Hindlimb muscle (tissue), 1 donor: ENCODE data around the gene SFTPA2. TPM values are rescaled to one million over a fixed set of nuclear protein-coding genes. Genes with fewer than 3 reads are reported as not detected.
"Not testable (repeated sequence)": the region's sequence is repeated elsewhere in the genome, so short reads cannot be mapped to it uniquely, and the experiment has no call there.

Source experiments
- DNase-seq: peaks from one replicate; pipeline ENCODE4 v3.0.0-alpha.2; 2013
- polyA plus RNA-seq: library from polyadenylated mRNA; unstranded; fragments of 120-200 nt; gene quantifications from one replicate; pipeline ENCODE4 v1.2.1, GENCODE V29; 2013; ENCODE audit not compliant: insufficient read length

Gene SFTPA2
- polyA plus RNA-seq = 0.26 TPM

GRCh38 chr10:79560160-79560709, at the start of gene SFTPA2:
TSS of gene SFTPA2 (minus strand) at chr10:79560407. CDS start at chr10:79559483, 924 bp downstream.
- DNase-seq = no peak

GRCh38 chr10:79608505-79609375, 48.5 kb upstream of the SFTPA2 start:
- no peak for DNase-seq

- no peak for DNase-seq
Observed at GRCh38 chr10:79605308-79605707, 45.1 kb upstream of the SFTPA2 start.

GRCh38 chr10:79604294-79604693, 44.1 kb upstream of the SFTPA2 start:
- no peak for DNase-seq

GRCh38 chr10:79602953-79603352, 42.7 kb upstream of the SFTPA2 start:
- no peak for DNase-seq

- no peak for DNase-seq
Observed at GRCh38 chr10:79601939-79602338, 41.7 kb upstream of the SFTPA2 start.

- DNase-seq = not testable (repeated sequence)
Observed at GRCh38 chr10:79599644-79600043, 39.4 kb upstream of the SFTPA2 start.

GRCh38 chr10:79595510-79595909, 35.3 kb upstream of the SFTPA2 start:
- DNase-seq = no peak

- DNase-seq = not testable (repeated sequence)
Observed at GRCh38 chr10:79594565-79594964, 34.4 kb upstream of the SFTPA2 start.

GRCh38 chr10:79593377-79593776, 33.2 kb upstream of the SFTPA2 start:
- no peak for DNase-seq

- no peak for DNase-seq
Observed at GRCh38 chr10:79588800-79589199, 28.6 kb upstream of the SFTPA2 start.

GRCh38 chr10:79586933-79587332, 26.7 kb upstream of the SFTPA2 start:
- DNase-seq = no peak

- DNase-seq = no peak
Observed at GRCh38 chr10:79585870-79586527, 25.8 kb upstream of the SFTPA2 start.

- no peak for DNase-seq
Observed at GRCh38 chr10:79583488-79584024, 23.3 kb upstream of the SFTPA2 start.

- DNase-seq = not testable (repeated sequence)
Observed at GRCh38 chr10:79582954-79583353, 22.7 kb upstream of the SFTPA2 start.

- no peak for DNase-seq
Observed at GRCh38 chr10:79582096-79582495, 21.9 kb upstream of the SFTPA2 start.

GRCh38 chr10:79581044-79581443, 20.8 kb upstream of the SFTPA2 start:
- no peak for DNase-seq

GRCh38 chr10:79579361-79579760, 19.2 kb upstream of the SFTPA2 start:
- no peak for DNase-seq

GRCh38 chr10:79570624-79571023, 10.4 kb upstream of the SFTPA2 start:
- not testable (repeated sequence) for DNase-seq

GRCh38 chr10:79563426-79563825, 3.2 kb upstream of the SFTPA2 start:
- DNase-seq = no peak

- DNase-seq = peak; percentile 52
Observed at GRCh38 chr10:79562135-79562756, 2.0 kb upstream of the SFTPA2 start.

- DNase-seq = no peak
Observed at GRCh38 chr10:79561257-79561656, 1.1 kb upstream of the SFTPA2 start.

GRCh38 chr10:79559726-79560125, 481 bp downstream of the SFTPA2 start:
- DNase-seq = no peak
